Measurements from ENCODE around the gene TMCO2.

The TMCO2 gene

DNA sequence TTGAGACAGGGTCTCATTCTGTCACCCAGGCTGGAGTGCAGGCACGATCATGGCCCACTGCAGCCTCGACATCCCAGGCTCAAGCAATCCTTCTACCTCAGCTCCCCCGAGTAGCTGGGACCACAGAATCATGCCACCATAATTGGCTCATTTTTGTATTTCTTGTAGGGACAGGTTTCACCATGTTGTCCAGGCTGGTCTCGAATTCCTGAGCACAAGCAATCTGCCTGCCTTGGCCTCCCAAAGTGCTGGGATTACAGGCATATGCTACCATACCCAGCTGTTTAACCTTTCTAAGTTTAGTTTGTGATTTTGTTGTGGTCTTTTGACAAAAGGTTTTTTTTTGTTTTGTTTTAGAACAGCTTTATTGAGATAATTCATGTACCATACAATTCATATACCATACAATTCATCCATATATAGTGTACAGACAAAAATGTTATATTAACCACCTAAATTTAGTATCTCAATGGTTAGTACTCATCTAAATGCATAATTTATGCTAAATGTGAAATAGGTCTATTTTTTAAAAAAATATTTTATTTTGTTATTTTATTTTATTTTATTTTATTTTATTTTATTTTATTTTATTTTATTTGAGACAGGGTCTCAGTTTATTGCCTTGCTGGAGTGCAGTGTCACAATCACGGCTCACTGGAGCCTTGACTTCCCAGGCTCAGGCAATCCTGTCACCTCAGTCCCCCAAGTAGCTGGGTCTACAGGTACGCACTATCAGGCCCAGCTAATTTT lies 19.2 kb downstream of the TMCO2 start:
- Histone ChIP-seq H3K9me3 (ENCODE audit: severe bottlenecking) (no peaks in the 10 kb centered on the region), H3K36me3 (peaks cover 64% of the 10 kb centered on the region), H3K27ac (no peak overlapping the region; the same call in 1 of the 2 replicates), H3K4me3 (ENCODE audit: low read depth, low read length) (no peak overlapping the region), H3K27me3 (ENCODE audit: insufficient read depth, low read depth, severe bottlenecking) (no peaks in the 10 kb centered on the region)
- DNase-seq: no peak
- TF ChIP-seq, protein P1, sequence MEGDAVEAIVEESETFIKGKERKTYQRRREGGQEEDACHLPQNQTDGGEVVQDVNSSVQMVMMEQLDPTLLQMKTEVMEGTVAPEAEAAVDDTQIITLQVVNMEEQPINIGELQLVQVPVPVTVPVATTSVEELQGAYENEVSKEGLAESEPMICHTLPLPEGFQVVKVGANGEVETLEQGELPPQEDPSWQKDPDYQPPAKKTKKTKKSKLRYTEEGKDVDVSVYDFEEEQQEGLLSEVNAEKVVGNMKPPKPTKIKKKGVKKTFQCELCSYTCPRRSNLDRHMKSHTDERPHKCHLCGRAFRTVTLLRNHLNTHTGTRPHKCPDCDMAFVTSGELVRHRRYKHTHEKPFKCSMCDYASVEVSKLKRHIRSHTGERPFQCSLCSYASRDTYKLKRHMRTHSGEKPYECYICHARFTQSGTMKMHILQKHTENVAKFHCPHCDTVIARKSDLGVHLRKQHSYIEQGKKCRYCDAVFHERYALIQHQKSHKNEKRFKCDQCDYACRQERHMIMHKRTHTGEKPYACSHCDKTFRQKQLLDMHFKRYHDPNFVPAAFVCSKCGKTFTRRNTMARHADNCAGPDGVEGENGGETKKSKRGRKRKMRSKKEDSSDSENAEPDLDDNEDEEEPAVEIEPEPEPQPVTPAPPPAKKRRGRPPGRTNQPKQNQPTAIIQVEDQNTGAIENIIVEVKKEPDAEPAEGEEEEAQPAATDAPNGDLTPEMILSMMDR (IDR thresholded peaks at IDR 0.05; ENCODE audit: low read depth, low read length): no peak

DNA sequence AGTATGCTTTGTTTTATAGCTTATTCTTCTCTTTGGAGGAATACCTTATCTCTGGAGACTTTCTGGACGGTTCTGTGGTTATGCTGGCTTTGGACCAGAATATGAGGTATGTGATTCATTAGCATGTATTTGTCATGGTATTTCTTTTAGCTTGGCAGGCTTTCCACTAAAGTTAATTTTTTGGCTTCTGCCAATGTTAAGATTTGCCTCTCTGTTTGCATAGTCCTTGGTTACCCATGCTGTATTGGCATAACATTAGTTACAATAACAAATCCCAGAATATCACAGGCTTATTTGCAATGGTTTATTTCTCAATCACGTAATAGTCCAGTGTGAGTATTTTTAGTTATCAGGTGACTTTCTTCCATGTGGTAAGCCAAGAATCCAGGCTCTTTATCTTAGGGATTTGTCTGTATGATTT lies 20.0 kb downstream of the TMCO2 start:
- Histone ChIP-seq H3K27ac (no peak overlapping the region), H3K36me3 (peaks cover 64% of the 10 kb centered on the region), H3K27me3 (ENCODE audit: insufficient read depth, low read depth, severe bottlenecking) (no peaks in the 10 kb centered on the region), H3K4me3 (ENCODE audit: low read depth, low read length) (no peak overlapping the region), H3K9me3 (ENCODE audit: severe bottlenecking) (no peaks in the 10 kb centered on the region)
- TF ChIP-seq, protein P1 (IDR thresholded peaks at IDR 0.05; ENCODE audit: low read depth, low read length): no peak
- DNase-seq: no peak

GRCh38 chr1:40268211-40268610 lies 20.5 kb downstream of the TMCO2 start:
- H3K27ac ChIP-seq: no peak overlapping the region
- H3K27me3 ChIP-seq (ENCODE audit: insufficient read depth, low read depth, severe bottlenecking): no peaks in the 10 kb centered on the region
- H3K4me3 ChIP-seq (ENCODE audit: low read depth, low read length): no peak overlapping the region
- H3K36me3 ChIP-seq: peaks cover 63% of the 10 kb centered on the region
- DNase-seq: no peak
- H3K9me3 ChIP-seq (ENCODE audit: severe bottlenecking): no peaks in the 10 kb centered on the region
- TF ChIP-seq, protein P1 (IDR thresholded peaks at IDR 0.05; ENCODE audit: low read depth, low read length): no peak

- DNase-seq: no peak
- no peak overlapping the region for H3K4me3 ChIP-seq (ENCODE audit: low read depth, low read length)
- H3K27ac ChIP-seq: no peak overlapping the region
- H3K36me3 ChIP-seq: peaks cover 57% of the 10 kb centered on the region
- no peaks in the 10 kb centered on the region for H3K27me3 ChIP-seq (ENCODE audit: insufficient read depth, low read depth, severe bottlenecking)
- H3K9me3 ChIP-seq (ENCODE audit: severe bottlenecking): no peaks in the 10 kb centered on the region
- TF ChIP-seq, protein P1 (IDR thresholded peaks at IDR 0.05; ENCODE audit: low read depth, low read length): no peak
Measured at GRCh38 chr1:40270152-40270834, 22.6 kb downstream of the TMCO2 start.

DNA sequence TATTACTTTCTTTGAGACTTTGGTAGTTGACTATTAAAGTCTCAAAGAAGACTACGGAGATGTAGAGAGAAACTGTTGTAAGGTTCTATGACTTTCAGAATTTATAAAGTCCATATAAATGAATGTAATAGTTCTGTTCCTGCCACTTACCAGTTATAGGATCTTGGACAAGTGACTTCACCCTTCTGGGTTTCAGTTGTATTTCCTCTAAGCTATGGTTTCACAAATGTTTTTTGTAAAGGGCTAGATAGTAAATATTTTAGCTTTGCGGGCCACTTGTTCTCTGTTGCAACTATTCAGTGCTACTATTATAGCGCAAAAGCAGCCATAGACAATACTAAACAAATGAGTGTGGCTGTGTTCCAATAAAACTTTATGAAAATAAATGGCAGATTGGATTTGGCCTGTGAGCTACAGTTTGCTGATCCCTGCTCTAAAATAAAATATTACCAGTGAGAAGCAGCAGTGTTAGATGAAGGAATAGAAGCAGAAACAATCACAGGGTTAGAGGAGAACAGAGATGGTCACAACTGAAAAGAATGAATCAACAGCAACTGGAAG lies 25.0 kb downstream of the TMCO2 start:
- Histone ChIP-seq H3K27me3 (ENCODE audit: insufficient read depth, low read depth, severe bottlenecking) (no peaks in the 10 kb centered on the region), H3K4me3 (ENCODE audit: low read depth, low read length) (no peak overlapping the region), H3K27ac (no peak overlapping the region), H3K9me3 (ENCODE audit: severe bottlenecking) (no peaks in the 10 kb centered on the region), H3K36me3 (peaks cover 64% of the 10 kb centered on the region)
- TF ChIP-seq, protein P1 (IDR thresholded peaks at IDR 0.05; ENCODE audit: low read depth, low read length): no peak
- no peak for DNase-seq
